Measurements from ENCODE around the gene IFT80.
"Not testable (repeated sequence)": the region's sequence is repeated elsewhere in the genome, so short reads cannot be mapped to it uniquely, and the experiment has no call there.

IFT80 gene

GRCh38 chr3:160355826-160356225 is 43.2 kb downstream of the IFT80 start:
- DNase-seq, result no peak

- DNase-seq, result no peak
These were observed 52.5 kb downstream of the IFT80 start for GRCh38 chr3:160346511-160346910.

DNA sequence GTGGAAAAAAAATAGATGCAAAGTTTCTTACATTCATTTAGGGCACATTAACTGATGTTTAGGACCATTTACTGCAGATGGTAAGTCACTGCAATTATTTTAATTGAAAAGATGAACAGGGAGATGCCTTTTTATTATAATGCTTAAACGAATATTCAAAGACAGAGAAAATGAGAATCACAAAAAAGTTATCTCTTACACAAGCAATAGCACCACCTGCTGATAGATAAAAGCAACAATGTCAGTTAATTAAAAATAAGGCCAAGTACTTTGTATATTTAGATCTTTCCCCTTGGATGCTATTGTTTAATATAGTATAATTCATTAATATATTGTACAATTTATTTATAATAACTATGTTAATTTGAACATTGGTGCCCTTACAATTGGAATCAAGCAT is 55.9 kb downstream of the IFT80 start:
- no peak for DNase-seq

DNA sequence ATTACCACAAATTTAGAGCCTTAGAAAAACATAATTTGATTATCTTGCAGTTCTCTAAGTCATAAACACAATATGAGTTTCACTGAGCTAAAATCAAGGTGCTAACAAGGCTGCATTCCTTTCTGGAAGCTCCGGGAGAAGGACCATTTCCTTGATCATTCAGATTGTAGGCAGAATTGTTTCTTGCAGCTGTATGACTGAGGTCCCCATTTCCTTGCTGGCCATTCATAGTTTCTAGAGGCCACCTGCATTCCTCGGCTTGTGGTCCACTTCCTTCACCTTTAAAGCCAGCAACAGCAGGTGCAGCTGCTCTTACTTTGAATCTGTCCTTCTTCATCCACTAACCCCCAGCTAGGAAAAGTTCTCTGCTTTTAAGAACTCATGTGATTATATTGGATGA is 58.7 kb downstream of the IFT80 start:
- DNase-seq, result no peak

- no peak for DNase-seq
These were observed 67.7 kb downstream of the IFT80 start for GRCh38 chr3:160331127-160331937.

DNA sequence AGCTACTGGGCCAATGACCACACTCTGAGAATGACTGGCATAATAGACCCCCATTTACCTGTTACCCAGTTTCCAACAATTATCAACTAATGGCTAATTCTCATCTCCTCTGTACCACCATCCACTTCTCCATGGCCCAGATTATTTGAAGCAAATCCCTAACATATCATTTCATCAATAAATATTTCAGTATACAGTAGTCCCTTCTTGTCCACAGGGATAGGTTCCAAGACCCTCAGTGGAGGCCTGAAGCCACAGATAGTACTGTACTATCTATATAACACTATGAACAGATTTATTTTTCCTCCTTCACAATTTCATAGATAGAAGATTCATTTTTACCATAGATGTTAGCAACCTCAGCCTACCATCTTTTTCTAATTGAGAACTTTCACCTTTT is 68.3 kb downstream of the IFT80 start:
- DNase-seq, result no peak

DNA sequence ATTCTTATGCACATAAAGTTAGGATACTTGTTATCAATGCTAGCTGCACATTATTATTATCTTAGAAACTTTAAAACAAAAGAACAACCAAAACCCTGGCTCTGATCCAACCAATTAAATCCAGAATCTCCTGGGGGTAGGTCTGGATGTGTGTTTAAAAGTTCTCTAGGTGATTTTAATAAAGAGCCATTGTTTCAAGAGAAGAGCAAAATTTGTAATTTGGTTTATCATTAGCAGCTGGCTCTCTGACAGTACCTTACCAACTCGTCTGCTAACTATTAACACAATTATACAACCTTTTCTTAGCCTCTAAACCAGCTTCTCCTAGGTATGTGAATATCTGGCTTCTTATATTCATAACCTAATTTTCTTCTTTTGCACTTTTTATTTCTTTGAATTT is 68.9 kb downstream of the IFT80 start:
- DNase-seq, result no peak

DNA sequence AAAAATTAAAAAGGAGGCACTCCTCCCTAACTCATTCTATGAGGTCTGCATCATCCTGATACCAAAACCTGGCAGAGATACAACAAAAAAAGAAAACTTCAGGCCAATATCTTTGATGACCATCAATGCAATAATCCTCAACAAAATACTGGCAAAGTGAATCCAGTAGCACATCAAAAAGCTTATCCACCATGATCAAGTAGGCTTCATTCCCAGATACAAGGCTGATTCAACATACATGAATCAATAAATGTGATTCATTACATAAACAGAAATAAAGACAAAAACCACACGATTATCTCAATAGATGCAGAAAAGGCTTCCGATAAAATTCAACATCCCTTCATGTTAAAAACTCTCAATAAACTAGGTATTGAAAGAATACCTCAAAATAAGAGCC is 72.7 kb downstream of the IFT80 start:
- DNase-seq, result not testable (repeated sequence)

GRCh38 chr3:160321821-160322220 is 77.2 kb downstream of the IFT80 start:
- DNase-seq, result not testable (repeated sequence)

DNA sequence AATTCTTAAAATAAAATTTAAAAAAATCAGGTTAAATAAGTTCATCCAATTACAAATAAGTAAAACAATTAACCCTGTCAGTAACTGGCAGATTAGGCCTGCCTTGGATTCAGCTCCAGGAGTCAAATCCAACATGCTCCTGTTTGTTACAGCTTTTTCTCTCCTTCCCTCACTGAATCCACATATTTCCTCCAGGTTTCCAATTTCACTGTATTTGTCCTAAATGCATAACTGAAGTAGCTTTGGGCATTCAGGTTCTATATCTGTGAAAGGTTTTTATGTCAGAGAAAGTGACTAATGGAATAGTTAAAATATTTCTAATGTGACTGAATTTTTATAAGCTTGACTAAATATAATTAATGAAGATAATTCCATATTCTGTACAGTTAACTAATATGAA is 79.7 kb downstream of the IFT80 start:
- DNase-seq, result no peak

- DNase-seq, result no peak
These were observed 84.0 kb downstream of the IFT80 start for GRCh38 chr3:160314995-160315394.

DNA sequence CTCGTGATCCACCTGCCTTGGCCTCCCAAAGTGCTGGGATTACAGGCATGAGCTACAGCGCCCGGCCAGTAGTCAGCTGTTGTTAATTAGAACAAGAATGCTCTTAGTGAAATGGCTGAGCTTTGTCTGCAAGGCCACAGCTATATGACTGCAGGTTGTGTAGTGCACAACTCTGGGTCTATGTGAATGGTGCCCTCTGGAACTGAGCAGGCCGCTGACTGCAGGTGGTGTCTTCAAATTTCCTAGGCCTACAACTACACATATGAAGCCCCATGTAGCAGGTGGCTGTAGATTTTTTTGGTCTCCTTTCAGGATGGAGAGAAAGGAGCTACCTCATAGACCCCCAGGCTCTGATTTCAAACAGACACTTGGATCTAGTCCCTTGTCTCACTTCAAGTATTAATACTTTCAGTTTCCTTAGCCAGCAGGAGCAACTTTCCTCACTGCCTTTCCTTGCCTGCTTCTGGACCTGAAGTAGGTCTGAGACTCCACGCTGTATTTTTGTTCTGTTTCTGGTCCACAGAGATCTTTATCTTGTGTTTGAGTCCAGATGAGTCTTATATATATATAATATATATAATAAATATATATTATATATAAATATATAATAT is 86.9 kb downstream of the IFT80 start:
- peak; percentile 21 for DNase-seq

- DNase-seq, result no peak
These were observed 96.2 kb downstream of the IFT80 start for GRCh38 chr3:160302806-160303205.

DNA sequence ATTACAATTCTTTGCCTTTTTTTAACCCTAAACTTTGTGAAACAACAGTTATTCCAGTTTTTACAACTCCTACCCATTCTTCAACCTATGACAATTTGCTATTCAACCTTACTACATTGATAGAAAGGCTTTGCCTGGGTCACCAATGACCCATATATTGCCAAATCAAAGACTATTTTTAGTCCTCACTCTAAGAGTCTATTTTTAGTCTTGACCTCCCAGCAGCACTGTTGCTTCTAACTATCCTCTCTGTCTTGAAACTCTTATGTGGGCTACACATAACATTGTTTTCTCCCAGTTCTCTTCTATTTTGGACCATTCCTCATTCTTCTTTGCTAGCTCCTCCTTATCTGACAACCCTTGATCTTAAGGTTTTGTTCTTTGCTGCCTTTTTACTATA is 102.4 kb downstream of the IFT80 start:
- DNase-seq, result no peak

- no peak for DNase-seq
These were observed 107.1 kb downstream of the IFT80 start for GRCh38 chr3:160291909-160292299.

DNA sequence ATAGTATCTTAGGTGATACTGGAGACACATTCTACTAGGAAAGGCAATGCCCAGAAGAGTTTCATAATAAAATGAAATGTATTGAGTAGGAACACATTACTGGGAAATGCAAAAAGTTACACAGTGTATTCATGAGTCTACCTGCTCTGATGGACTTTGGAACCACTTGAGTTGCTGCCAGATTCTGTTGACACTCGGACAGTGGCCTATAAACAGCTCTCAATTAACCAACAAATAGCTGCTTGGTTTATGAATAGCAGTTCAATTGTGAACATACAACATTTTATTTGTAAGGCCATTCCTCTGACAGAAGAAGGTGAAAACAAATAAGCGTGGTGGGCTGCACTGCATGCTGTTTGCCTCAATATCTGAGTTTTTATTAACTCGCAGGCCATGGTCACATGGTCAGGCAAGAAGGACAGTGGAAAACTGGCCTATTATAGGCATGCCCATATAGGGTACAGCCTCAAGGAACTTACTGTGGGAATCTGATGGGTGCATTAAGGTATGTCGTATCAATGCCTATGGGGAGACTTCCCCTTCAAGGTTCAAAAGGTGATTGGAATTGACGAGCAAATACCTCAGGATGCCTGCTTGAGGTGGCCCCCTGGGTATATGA is 107.6 kb downstream of the IFT80 start:
- no peak for DNase-seq

GRCh38 chr3:160287666-160288065 is 111.4 kb downstream of the IFT80 start:
- no peak for DNase-seq

DNA sequence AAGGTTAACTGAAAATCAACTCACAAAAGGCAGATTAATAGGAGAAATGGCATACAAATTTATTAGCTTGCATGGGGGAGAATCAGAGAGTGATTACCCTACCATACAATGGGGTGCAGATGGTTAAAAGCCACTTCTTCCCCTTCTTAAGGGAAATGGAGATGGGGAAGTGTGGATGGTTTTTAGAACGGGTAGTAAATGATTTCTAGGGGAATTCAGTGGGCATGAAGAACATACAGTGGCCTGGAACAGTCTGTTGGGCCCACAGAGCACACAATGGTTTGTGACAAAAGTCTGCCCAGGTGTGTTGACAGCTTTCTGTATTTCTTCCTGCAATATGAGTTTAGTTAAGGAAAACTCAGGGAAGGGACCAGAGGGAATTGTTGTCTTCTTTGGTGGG is 112.8 kb downstream of the IFT80 start:
- no peak for DNase-seq

DNA sequence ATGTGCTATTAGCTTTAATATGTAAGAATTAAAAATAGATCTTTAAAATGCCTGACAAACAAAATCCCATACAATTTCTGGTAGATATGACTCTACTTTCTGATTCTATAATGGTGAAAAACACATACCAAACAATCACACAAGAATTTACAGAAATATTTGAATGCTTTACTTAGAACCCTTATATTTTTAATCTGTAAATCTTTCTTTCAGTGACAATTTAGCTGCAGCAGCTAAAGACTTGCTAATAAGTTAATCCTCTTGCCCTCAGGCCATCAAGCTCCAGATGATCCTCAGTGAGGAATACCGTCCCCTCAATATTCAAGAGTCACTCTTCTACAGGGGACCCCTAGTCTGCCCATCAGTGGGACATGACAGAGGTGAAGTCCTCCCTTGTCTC is 118.2 kb downstream of the IFT80 start:
- DNase-seq, result no peak

DNA sequence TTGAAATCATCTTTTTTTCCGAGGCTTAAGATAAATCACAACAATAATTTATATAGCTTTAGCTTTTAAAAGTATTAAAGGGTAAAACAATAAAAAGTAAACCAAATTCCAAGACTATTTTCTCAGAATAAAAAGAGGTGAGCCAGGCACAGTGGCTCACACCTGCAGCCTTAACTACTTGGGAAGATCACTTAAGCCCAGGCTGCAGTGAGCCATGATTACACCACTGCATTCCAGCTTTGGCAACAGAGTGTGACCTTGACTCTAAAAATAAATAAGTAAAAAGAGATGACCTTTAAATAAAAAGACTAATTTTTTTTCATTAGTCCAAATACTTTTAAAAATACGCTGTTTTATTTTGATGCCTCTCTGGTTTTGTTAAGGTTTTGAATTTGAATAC is 119.4 kb downstream of the IFT80 start:
- DNase-seq, result no peak

DNA sequence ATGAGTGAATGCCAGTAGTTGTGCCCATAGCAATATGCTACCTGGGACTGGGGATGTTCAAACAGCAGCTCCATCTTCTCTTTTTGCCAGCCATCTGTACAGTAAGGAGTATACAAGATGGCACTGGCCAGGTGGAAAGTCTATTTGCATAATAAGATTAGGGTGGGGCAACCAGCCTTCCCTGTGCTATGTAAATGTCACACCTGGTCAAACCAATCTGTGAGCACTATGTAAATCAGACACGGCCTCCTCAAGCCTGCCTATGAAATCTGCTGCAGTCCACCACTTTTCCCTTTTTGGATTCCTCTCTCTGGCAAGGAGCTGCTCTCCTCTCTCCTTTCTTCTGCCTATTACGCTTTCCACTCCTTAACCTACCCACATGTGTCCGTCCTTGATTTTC is 120.8 kb downstream of the IFT80 start:
- no peak for DNase-seq

- no peak for DNase-seq
These were observed 133.9 kb downstream of the IFT80 start for GRCh38 chr3:160265088-160265487.

DNA sequence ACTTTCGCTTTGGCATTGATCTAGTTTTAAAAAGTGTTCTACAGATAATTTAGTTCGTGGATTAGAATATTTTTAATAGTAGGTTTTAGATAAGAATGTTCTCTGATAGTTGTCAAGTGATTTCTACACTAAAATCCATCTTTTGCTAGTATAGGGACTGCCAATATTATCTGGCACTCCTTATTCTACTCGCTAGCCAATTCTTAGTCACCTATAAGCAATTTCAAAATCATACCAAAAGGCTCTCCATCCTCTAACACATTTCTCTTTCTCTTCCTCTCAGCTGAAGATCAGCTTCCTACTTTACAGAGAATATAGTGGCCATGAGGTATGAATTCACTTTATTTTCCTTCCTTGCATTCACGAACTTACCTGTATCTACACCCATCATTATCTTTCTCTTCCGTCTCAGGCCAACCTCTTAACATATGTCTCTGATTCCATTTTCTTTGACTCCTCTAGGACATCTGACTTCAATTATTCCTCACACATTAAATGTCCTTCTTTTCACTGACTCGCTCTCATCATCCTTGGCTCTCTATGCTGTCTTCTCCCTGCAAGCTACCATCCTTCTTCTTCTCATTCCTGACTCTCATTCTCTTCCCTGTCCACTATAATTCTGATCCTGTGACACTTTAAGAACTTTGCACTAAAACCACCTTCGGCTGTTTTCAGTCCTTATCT is 138.3 kb downstream of the IFT80 start:
- no peak for DNase-seq

GRCh38 chr3:160259589-160259988 is 139.4 kb downstream of the IFT80 start:
- no peak for DNase-seq

All from left hindlimb (tissue), 1 donor.